Dendritic cell treated with granulocyte-macrophage colony-stimulating factor and Interleukin-4, amounts not matched to agents 40 ng/mL and 50 ng/mL, for 4 days (primary cell): ENCODE data around the gene SPATA1.
"Not testable (repeated sequence)": the region's sequence is repeated elsewhere in the genome, so short reads cannot be mapped to it uniquely, and the experiment has no call there.

ENCODE experiments used
- H3K27ac Mint-ChIP-seq: one replicate; pipeline ENCODE4 v1.8.0; 2022; ENCODE audit warnings: mild to moderate bottlenecking, mixed read lengths
- H3K27me3 Mint-ChIP-seq: one replicate; pipeline ENCODE4 v1.8.0; 2022; ENCODE audit warnings: mild to moderate bottlenecking, mixed read lengths
- H3K36me3 Mint-ChIP-seq: one replicate; pipeline ENCODE4 v1.8.0; 2022; ENCODE audit warnings: low read depth, mixed read lengths
- H3K4me1 Mint-ChIP-seq: one replicate; pipeline ENCODE4 v1.8.0; 2022; ENCODE audit warnings: low read depth, mixed read lengths
- H3K4me3 Mint-ChIP-seq: one replicate; pipeline ENCODE4 v1.8.0; 2022; ENCODE audit warnings: mild to moderate bottlenecking, moderate library complexity, mixed read lengths
- H3K9me3 Mint-ChIP-seq: one replicate; pipeline ENCODE4 v1.8.0; 2022; ENCODE audit warnings: mixed read lengths
- intact Hi-C: fragments of 100-400 bp; cut with micrococcal nuclease; formaldehyde crosslinking; loops from one replicate; pipeline ENCODE4 v1.15.0; 2022

The SPATA1 gene

GRCh38 chr1:84497631-84498275, 8.4 kb upstream of the SPATA1 start:
- no peak overlapping the region for H3K4me3 Mint-ChIP-seq
- intact Hi-C loops = no loop called here

GRCh38 chr1:84502927-84503326, 3.3 kb upstream of the SPATA1 start:
- Mint-ChIP-seq H3K36me3 (peaks cover 60% of the 10 kb centered on the region), H3K4me3 (no peak overlapping the region), H3K4me1 (peaks cover 36% of the 10 kb centered on the region), H3K27me3 (no peaks in the 10 kb centered on the region), H3K27ac (no peak overlapping the region), H3K9me3 (no peaks in the 10 kb centered on the region)
- intact Hi-C loops = no loop called here

More at GRCh38 chr1:84497631-84498275, 8.4 kb upstream of the SPATA1 start:
- Mint-ChIP-seq H3K27me3 (no peaks in the 10 kb centered on the region), H3K27ac (no peak overlapping the region), H3K9me3 (no peaks in the 10 kb centered on the region), H3K36me3 (peaks cover 77% of the 10 kb centered on the region), H3K4me1 (peaks cover 18% of the 10 kb centered on the region)

- no peaks in the 10 kb centered on the region for H3K27me3 Mint-ChIP-seq
- H3K9me3 Mint-ChIP-seq = peaks cover 11% of the 10 kb centered on the region
Observed at GRCh38 chr1:84504580-84505492, 1.4 kb upstream of the SPATA1 start.

GRCh38 chr1:84505493-84506001, 639 bp upstream of the SPATA1 start:
- H3K9me3 Mint-ChIP-seq = peaks cover 18% of the 10 kb centered on the region
- peaks cover 66% of the 10 kb centered on the region for H3K36me3 Mint-ChIP-seq
- peak overlapping the region; percentile 98 for H3K27ac Mint-ChIP-seq
- intact Hi-C loops = loop anchor here (1.0 to 5.0 kb wide), 5 partner anchors 63 to 203 kb away; partner anchors contain the start of genes CTBS, SAMD13 and SSX2IP
- peaks cover 39% of the 10 kb centered on the region for H3K4me1 Mint-ChIP-seq
- peak overlapping the region; percentile 91 for H3K4me3 Mint-ChIP-seq
- H3K27me3 Mint-ChIP-seq = no peaks in the 10 kb centered on the region

More at GRCh38 chr1:84504580-84505492, 1.4 kb upstream of the SPATA1 start:
- Mint-ChIP-seq H3K4me3 (peak overlapping the region; percentile 91), H3K4me1 (peaks cover 31% of the 10 kb centered on the region), H3K27ac (peak overlapping the region; percentile 98), H3K36me3 (peaks cover 67% of the 10 kb centered on the region)
- intact Hi-C loops = loop anchor here (2.0 to 5.0 kb wide), 2 partner anchors 62 to 203 kb away; partner anchors contain the start of gene SAMD13

- Mint-ChIP-seq H3K9me3 (peaks cover 21% of the 10 kb centered on the region), H3K27me3 (no peaks in the 10 kb centered on the region), H3K4me3 (peak overlapping the region; percentile 91), H3K36me3 (peaks cover 55% of the 10 kb centered on the region), H3K27ac (peak overlapping the region; percentile 98), H3K4me1 (peaks cover 30% of the 10 kb centered on the region)
- intact Hi-C loops = loop anchor here (1.0 to 5.0 kb wide), 4 partner anchors 67 to 205 kb away; partner anchors contain the start of genes CTBS, SAMD13 and SSX2IP
Observed at GRCh38 chr1:84506729-84507453, 705 bp downstream of the SPATA1 start.

GRCh38 chr1:84507887-84508286, 1.7 kb downstream of the SPATA1 start:
- peaks cover 55% of the 10 kb centered on the region for H3K36me3 Mint-ChIP-seq
- intact Hi-C loops = loop anchor here (2.0 to 5.0 kb wide), 3 partner anchors 113 to 206 kb away; partner anchors contain the start of genes SAMD13 and SSX2IP
- H3K27me3 Mint-ChIP-seq, H3K27ac Mint-ChIP-seq: not testable (repeated sequence)
- peaks cover 21% of the 10 kb centered on the region for H3K9me3 Mint-ChIP-seq
- peak overlapping the region; percentile 6 for H3K4me3 Mint-ChIP-seq
- peaks cover 29% of the 10 kb centered on the region for H3K4me1 Mint-ChIP-seq

- intact Hi-C loops = loop anchor here (5.0 kb wide), 1 partner anchor 206 kb away; the partner anchor contains the start of gene SAMD13
- peaks cover 55% of the 10 kb centered on the region for H3K36me3 Mint-ChIP-seq
- H3K9me3 Mint-ChIP-seq = peaks cover 21% of the 10 kb centered on the region
- H3K4me3 Mint-ChIP-seq = no peak overlapping the region
- no peaks in the 10 kb centered on the region for H3K27me3 Mint-ChIP-seq
- no peak overlapping the region for H3K27ac Mint-ChIP-seq
- peaks cover 23% of the 10 kb centered on the region for H3K4me1 Mint-ChIP-seq
Observed at GRCh38 chr1:84508510-84508909, 2.3 kb downstream of the SPATA1 start.

- Mint-ChIP-seq H3K27me3 (no peaks in the 10 kb centered on the region), H3K27ac (no peak overlapping the region), H3K36me3 (peaks cover 55% of the 10 kb centered on the region), H3K4me3 (no peak overlapping the region), H3K4me1 (peaks cover 18% of the 10 kb centered on the region), H3K9me3 (peaks cover 21% of the 10 kb centered on the region)
- intact Hi-C loops = loop anchor here (5.0 kb wide), 1 partner anchor 207 kb away; the partner anchor contains the start of gene SAMD13
Observed at GRCh38 chr1:84509029-84509428, 2.8 kb downstream of the SPATA1 start.

- intact Hi-C loops = no loop called here
- H3K36me3 Mint-ChIP-seq = peaks cover 45% of the 10 kb centered on the region
- peaks cover 11% of the 10 kb centered on the region for H3K4me1 Mint-ChIP-seq
Observed at GRCh38 chr1:84510165-84510564, 4.0 kb downstream of the SPATA1 start.

GRCh38 chr1:84510668-84511067, 4.5 kb downstream of the SPATA1 start:
- H3K36me3 Mint-ChIP-seq = peaks cover 40% of the 10 kb centered on the region

More at GRCh38 chr1:84510165-84510564, 4.0 kb downstream of the SPATA1 start:
- no peak overlapping the region for H3K27ac Mint-ChIP-seq
- H3K9me3 Mint-ChIP-seq = peaks cover 21% of the 10 kb centered on the region
- no peak overlapping the region for H3K4me3 Mint-ChIP-seq
- no peaks in the 10 kb centered on the region for H3K27me3 Mint-ChIP-seq

GRCh38 chr1:84524590-84524989, 18.4 kb downstream of the SPATA1 start:
- H3K4me1 Mint-ChIP-seq = no peaks in the 10 kb centered on the region
- intact Hi-C loops = no loop called here
- no peak overlapping the region for H3K27ac Mint-ChIP-seq
- H3K4me3 Mint-ChIP-seq = no peak overlapping the region
- H3K27me3 Mint-ChIP-seq = no peaks in the 10 kb centered on the region
- H3K36me3 Mint-ChIP-seq = peaks cover 22% of the 10 kb centered on the region
- peaks cover 8% of the 10 kb centered on the region for H3K9me3 Mint-ChIP-seq

More at GRCh38 chr1:84510668-84511067, 4.5 kb downstream of the SPATA1 start:
- Mint-ChIP-seq H3K4me3 (no peak overlapping the region), H3K27ac (no peak overlapping the region), H3K9me3 (peaks cover 21% of the 10 kb centered on the region), H3K27me3 (no peaks in the 10 kb centered on the region), H3K4me1 (peaks cover 11% of the 10 kb centered on the region)
- intact Hi-C loops = no loop called here

GRCh38 chr1:84525779-84526178, 19.6 kb downstream of the SPATA1 start:
- H3K4me3 Mint-ChIP-seq = no peak overlapping the region
- no peak overlapping the region for H3K27ac Mint-ChIP-seq
- peaks cover 34% of the 10 kb centered on the region for H3K36me3 Mint-ChIP-seq
- H3K9me3 Mint-ChIP-seq = peaks cover 8% of the 10 kb centered on the region
- intact Hi-C loops = no loop called here
- H3K4me1 Mint-ChIP-seq = no peaks in the 10 kb centered on the region
- no peaks in the 10 kb centered on the region for H3K27me3 Mint-ChIP-seq

GRCh38 chr1:84538599-84538998, 32.4 kb downstream of the SPATA1 start:
- Mint-ChIP-seq H3K27me3 (no peaks in the 10 kb centered on the region), H3K4me1 (no peaks in the 10 kb centered on the region), H3K4me3 (no peak overlapping the region), H3K9me3 (no peaks in the 10 kb centered on the region), H3K36me3 (peaks cover 73% of the 10 kb centered on the region), H3K27ac (no peak overlapping the region)
- intact Hi-C loops = no loop called here
